HG02571 (cell line): ENCODE measurements around the gene PRSS27.
"Not testable (repeated sequence)": the region's sequence is repeated elsewhere in the genome, so short reads cannot be mapped to it uniquely, and the experiment has no call there.

Source experiments
- ATAC-seq: cut with Tn5 transposase; IDR thresholded peaks from one replicate; pipeline ENCODE4 v1.9.1; 2021; ENCODE audit warnings: mild to moderate bottlenecking, moderate library complexity; ENCODE audit not compliant: unreplicated experiment

PRSS27 gene

GRCh38 chr16:2728034-2728433 lies 8.0 kb upstream of the PRSS27 start:
- ATAC-seq: no peak

- no peak for ATAC-seq
These were observed 6.9 kb upstream of the PRSS27 start for GRCh38 chr16:2726923-2727322.

GRCh38 chr16:2724816-2725348 lies 4.9 kb upstream of the PRSS27 start:
- ATAC-seq: no peak

- ATAC-seq: no peak
These were observed 4.2 kb upstream of the PRSS27 start for GRCh38 chr16:2724088-2724676.

GRCh38 chr16:2721634-2722173 lies 1.7 kb upstream of the PRSS27 start:
- ATAC-seq: not testable (repeated sequence)

GRCh38 chr16:2720719-2721633 lies 952 bp upstream of the PRSS27 start:
- peak; percentile 68 for ATAC-seq

- ATAC-seq: no peak
These were observed 528 bp downstream of the PRSS27 start for GRCh38 chr16:2719328-2720063.

- no peak for ATAC-seq
These were observed 2.4 kb downstream of the PRSS27 start for GRCh38 chr16:2717383-2718263.

GRCh38 chr16:2716948-2717347 lies 3.1 kb downstream of the PRSS27 start:
- ATAC-seq: no peak

- ATAC-seq: no peak
These were observed 3.8 kb downstream of the PRSS27 start for GRCh38 chr16:2715966-2716885.

- ATAC-seq: no peak
These were observed 4.5 kb downstream of the PRSS27 start for GRCh38 chr16:2715519-2715918.

- no peak for ATAC-seq
These were observed 5.0 kb downstream of the PRSS27 start for GRCh38 chr16:2715064-2715463.

- no peak for ATAC-seq
These were observed 5.8 kb downstream of the PRSS27 start for GRCh38 chr16:2713985-2714774.

- ATAC-seq: no peak
These were observed 6.5 kb downstream of the PRSS27 start for GRCh38 chr16:2713523-2713922.

GRCh38 chr16:2712546-2712945 lies 7.5 kb downstream of the PRSS27 start:
- no peak for ATAC-seq

- ATAC-seq: no peak
These were observed 8.0 kb downstream of the PRSS27 start for GRCh38 chr16:2712063-2712441.

- ATAC-seq: no peak
These were observed 8.5 kb downstream of the PRSS27 start for GRCh38 chr16:2711370-2712062.
